GM12801 (cell line): ENCODE results near the gene EGFL8.

Experiments used
- CTCF ChIP-seq: IDR thresholded peaks from one replicate; pipeline ENCODE4 v1.5.1; 2011; ENCODE audit warnings: control low read depth; ENCODE audit not compliant: insufficient read length; ENCODE audit errors: extremely low read depth

The EGFL8 gene

DNA sequence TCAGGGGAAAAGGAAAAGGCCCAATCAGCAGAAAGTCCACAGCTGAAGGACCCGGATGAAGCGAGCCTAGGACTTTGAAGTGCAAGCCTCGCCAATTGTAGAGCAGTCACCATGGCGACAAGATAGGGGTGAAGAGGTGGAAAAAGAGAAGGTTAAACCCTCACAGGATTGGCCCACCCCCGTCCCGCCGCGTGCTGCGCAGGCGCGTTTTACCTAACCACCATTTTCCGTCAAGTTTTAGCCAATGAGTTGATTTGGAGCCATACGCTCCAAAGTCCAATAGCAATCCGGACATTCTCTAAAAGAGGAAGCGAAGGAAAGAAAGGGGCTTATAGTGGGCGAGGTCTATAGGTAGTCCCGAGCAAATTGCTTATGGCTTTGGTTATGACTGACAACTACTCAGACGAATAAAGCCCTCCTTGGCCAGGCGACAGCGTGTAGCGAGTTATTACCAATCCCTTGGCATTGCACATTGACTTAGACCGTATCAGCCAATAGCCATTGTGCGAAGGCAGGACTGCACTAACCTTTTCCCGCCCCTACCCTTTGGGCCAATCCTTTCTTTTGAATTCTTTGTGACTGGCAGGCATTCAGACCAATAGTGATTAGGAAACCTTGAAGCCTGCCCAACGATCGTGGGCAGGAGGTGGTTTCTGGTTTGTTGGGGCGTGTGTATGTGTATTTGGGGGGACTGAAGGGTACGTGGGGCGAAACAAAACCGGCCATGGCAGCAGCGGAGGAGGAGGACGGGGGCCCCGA lies 13.6 kb downstream of the EGFL8 start, which contains the start of gene RNF5:
RNF5 (plus strand) TSS at position 618 of the 759 bp plus-strand sequence; CDS start at position 725, 107 bp downstream.
- no peak for TF ChIP-seq CTCF

GRCh38 chr6:32178547-32179440 lies 14.4 kb downstream of the EGFL8 start:
- no peak for TF ChIP-seq CTCF

- TF ChIP-seq CTCF = no peak
Measured at GRCh38 chr6:32179766-32180405, 15.5 kb downstream of the EGFL8 start.

- TF ChIP-seq CTCF = no peak
Measured at GRCh38 chr6:32181148-32181702, 16.8 kb downstream of the EGFL8 start.

DNA sequence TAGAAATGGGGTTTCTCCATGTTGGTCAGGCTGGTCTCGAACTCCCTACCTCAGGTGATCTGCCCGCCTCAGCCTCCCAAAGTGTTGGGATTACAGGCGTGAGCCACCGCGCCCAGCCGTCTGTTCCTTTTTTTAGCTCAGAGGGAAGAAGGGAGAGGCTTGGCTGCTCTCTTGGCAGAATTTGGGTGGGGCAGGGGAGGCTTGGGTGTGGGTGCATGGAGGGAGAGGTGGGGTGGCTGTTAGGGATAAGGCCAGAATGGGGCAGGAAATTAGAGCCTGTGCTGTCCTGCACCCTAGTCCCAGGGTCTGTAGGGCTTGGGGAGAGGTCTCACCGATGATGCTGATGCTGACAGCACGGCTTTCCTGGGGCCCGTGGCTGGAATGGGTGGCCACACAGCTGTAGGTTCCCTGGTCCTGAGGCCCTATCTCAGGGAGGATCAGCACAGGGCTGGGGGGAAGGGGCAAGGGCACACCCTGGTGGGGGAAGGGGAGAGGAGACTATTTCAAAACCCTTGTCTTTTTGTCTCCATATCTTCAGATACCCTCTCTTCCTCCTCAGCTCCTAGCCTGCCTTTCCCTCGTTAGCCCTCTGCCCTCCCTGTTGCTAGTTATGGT lies 17.6 kb downstream of the EGFL8 start:
- no peak for TF ChIP-seq CTCF

- TF ChIP-seq CTCF = no peak
Measured at GRCh38 chr6:32182555-32182981, 18.2 kb downstream of the EGFL8 start.
